K562 (cell line): Measurements from ENCODE around the gene AIFM3. TPM values are rescaled to one million over a fixed set of nuclear protein-coding genes. Genes with fewer than 3 reads are reported as not detected.

Experiments used
- NFRKB ChIP-seq: fragments of 450-650 bp; IDR thresholded peaks from 2 replicates; pipeline ENCODE4 v1.6.1; 2016; ENCODE audit warnings: low read depth
- NR1H2 ChIP-seq: sonication (generic); formaldehyde crosslinking; IDR thresholded peaks from 2 replicates; pipeline ENCODE4 v1.4.0; 2020; ENCODE audit warnings: mild to moderate bottlenecking, missing genetic modification reagents
- RB1 ChIP-seq: fragments of 450-650 bp; IDR thresholded peaks from 2 replicates; pipeline ENCODE4 v1.6.1; 2017; ENCODE audit warnings: low read depth, mild to moderate bottlenecking
- THAP12 ChIP-seq: fragments of 250-450 bp; sonication (Bioruptor Pico); IDR thresholded peaks from 2 replicates; pipeline ENCODE4 v1.9.0; 2021; ENCODE audit warnings: mild to moderate bottlenecking, inconsistent platforms
- ZBTB7A ChIP-seq: IDR thresholded peaks from 2 replicates; pipeline ENCODE4 v1.6.1; 2011; ENCODE audit warnings: low read depth, mild to moderate bottlenecking, low read length, moderate library complexity, borderline replicate concordance; ENCODE audit not compliant: control insufficient read depth
- ZNF699 ChIP-seq: fragments of 250-450 bp; sonication (Bioruptor Pico); IDR thresholded peaks from 2 replicates; pipeline ENCODE4 v1.8.0; 2021; ENCODE audit warnings: mild to moderate bottlenecking, moderate library complexity; ENCODE audit not compliant: insufficient replicate concordance
- polyA plus RNA-seq, 8 experiments: library from polyadenylated mRNA; depleted of rRNA in 4 of 8; stranded (reverse) in 5 of 8; unstranded in 3 of 8; fragments of >200 nt; fragmentation: Nextera tagmentation in 2 of 8; fragmentation: Illumina TruSeq in 1 of 8; extraction: Ambion mirVana in 2 of 8; extraction: Trizol in 1 of 8; gene quantifications; 2 replicates each; pipeline versions ENCODE4 v1.2.1 to v1.2.3, GENCODE V29; 2011 to 2014; ENCODE audit warnings: inconsistent platforms in 1 of 8, missing spikeins in 1 of 8
- total RNA-seq, 7 experiments: library from RNA; depleted of rRNA in 6 of 7; stranded (reverse); fragments of >200 nt in 6 of 7; fragmentation: Illumina TruSeq in 2 of 7; extraction: Trizol in 2 of 7; gene quantifications; 2 replicates each; pipeline versions ENCODE4 v1.2.1 to v1.2.3, GENCODE V29; 2011 to 2021; ENCODE audit warnings: low replicate concordance in 1 of 7
- TF ChIP-seq, protein P1 (sequence below): fragments of 450-650 bp; IDR thresholded peaks from 2 replicates; pipeline ENCODE4 v1.6.1; 2017; ENCODE audit warnings: antibody characterized with exemption

AIFM3 gene
- total and polyA plus RNA-seq, 9 of the 15 experiments (the other 6 are each of a cell fraction or from before 2014, with no cell fraction given): 0.03 to 0.20 (median 0.07) TPM; not detected in 1

DNA sequence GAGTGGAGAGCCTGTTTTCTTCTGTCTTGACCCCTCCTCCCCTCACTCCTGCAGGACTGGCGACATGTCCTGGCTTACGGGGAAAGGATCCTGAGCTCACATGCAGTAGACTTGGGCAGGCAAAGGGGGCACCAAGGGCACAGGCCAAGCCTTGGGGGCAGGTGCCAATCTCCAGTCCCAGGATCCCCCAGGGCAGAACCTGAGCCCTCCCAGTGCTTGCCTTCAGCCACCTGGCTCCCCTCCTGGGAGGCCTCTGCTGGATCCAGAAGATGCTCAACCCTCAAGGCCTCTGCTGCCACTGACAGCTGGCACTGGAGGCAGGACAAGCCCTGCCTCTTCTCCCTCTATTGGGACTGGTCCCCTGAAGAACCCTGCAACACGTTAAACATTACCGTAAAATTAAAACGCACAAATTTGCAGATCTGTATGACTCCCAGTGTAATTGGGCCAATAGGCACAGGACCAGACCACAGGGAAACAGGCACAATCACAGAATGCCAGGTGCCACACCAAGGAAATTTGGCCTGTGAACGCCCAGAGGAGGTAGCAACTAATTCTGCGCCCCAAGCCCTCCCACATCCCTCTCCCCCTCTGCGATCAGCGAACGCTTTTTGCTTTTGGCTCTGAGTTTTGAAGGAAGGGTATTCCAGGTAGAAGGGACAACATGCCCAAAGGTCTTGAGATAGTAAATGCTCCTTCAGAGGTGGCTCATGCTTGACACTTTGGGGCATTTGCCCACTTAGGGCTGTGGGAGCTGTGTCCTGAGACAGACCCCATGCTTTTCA is 14.1 kb downstream of the AIFM3 start (continued):
- TF ChIP-seq RB1: no peak
- TF ChIP-seq NFRKB: no peak
- TF ChIP-seq ZBTB7A: no peak
- TF ChIP-seq NR1H2: no peak
- TF ChIP-seq ZNF699: no peak
- peak; percentile 2; the same call in 1 of the 2 replicates for TF ChIP-seq THAP12 (CRISPR knock-in tag)
- TF ChIP-seq, protein P1, sequence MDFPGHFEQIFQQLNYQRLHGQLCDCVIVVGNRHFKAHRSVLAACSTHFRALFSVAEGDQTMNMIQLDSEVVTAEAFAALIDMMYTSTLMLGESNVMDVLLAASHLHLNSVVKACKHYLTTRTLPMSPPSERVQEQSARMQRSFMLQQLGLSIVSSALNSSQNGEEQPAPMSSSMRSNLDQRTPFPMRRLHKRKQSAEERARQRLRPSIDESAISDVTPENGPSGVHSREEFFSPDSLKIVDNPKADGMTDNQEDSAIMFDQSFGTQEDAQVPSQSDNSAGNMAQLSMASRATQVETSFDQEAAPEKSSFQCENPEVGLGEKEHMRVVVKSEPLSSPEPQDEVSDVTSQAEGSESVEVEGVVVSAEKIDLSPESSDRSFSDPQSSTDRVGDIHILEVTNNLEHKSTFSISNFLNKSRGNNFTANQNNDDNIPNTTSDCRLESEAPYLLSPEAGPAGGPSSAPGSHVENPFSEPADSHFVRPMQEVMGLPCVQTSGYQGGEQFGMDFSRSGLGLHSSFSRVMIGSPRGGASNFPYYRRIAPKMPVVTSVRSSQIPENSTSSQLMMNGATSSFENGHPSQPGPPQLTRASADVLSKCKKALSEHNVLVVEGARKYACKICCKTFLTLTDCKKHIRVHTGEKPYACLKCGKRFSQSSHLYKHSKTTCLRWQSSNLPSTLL: no peak
